Heart right ventricle (tissue), 16 donors: ENCODE measurements around the gene ADARB1. TPM values are rescaled to one million over a fixed set of nuclear protein-coding genes. Genes with fewer than 3 reads are reported as not detected.
"Not testable (repeated sequence)": the region's sequence is repeated elsewhere in the genome, so short reads cannot be mapped to it uniquely, and the experiment has no call there.

Experiments
- ATAC-seq, 8 donors: fragments of 200-7000 bp; cut with Tn5 transposase; one replicate each; pipeline ENCODE4 v1.9.1; 2020; ENCODE audit warnings: mild to moderate bottlenecking in 8 of 8, moderate library complexity in 8 of 8, moderate number of reproducible peaks in 1 of 8
- DNase-seq, 2 donors: peaks; one replicate each; pipeline ENCODE4 v3.0.0-alpha.2; 2020
- H3K27ac ChIP-seq, 10 donors: fragments of 200-600 bp; sonication (generic) in 2 of 10; one replicate each; pipeline versions ENCODE4 v1.5.0 to v1.8.0; 2020 to 2022; ENCODE audit warnings: mild to moderate bottlenecking in 3 of 10
- H3K27me3 ChIP-seq, 7 donors: fragments of 200-600 bp; one replicate each; pipeline ENCODE4 v1.8.0; 2021 to 2022; ENCODE audit warnings: mild to moderate bottlenecking in 2 of 7
- H3K36me3 ChIP-seq, 9 donors: fragments of 200-600 bp; sonication (generic) in 1 of 9; one replicate each; pipeline versions ENCODE4 v1.5.0 to v1.8.0; 2020 to 2022; ENCODE audit warnings: mild to moderate bottlenecking in 2 of 9
- H3K4me1 ChIP-seq, 9 donors: fragments of 200-600 bp; sonication (generic) in 1 of 9; one replicate each; pipeline versions ENCODE4 v1.5.0 to v1.8.0; 2020 to 2022; ENCODE audit warnings: mild to moderate bottlenecking in 4 of 9
- H3K4me3 ChIP-seq, 10 donors: fragments of 200-600 bp; sonication (generic) in 2 of 10; one replicate each; pipeline versions ENCODE4 v1.5.0 to v1.8.0; 2020 to 2022; ENCODE audit warnings: mild to moderate bottlenecking in 7 of 10, moderate library complexity in 2 of 10
- H3K9me3 ChIP-seq, 11 donors: fragments of 200-600 bp in 10 of 11; sonication (generic) in 2 of 11; one replicate each; pipeline versions ENCODE4 v1.5.0 to v1.8.0; 2013 to 2022; ENCODE audit warnings: mild to moderate bottlenecking in 2 of 11, control low read depth in 1 of 11, moderate library complexity in 1 of 11
- WGBS, 2 donors: extraction: QIAGEN DNeasy Blood & Tissue Kit; methylation state at CpG; one replicate each; pipeline ENCODE4 v1.1.7; 2013; ENCODE audit warnings: inconsistent platforms in 1 of 2; 5-methylcytosine and 5-hydroxymethylcytosine counted together
- intact Hi-C, 10 donors: fragments of 100-400 bp; cut with DNase I; formaldehyde crosslinking; loops; one replicate each; pipeline versions ENCODE4 v1.11.1 to v1.14.2; 2022
- polyA plus RNA-seq, 2 donors: library from polyadenylated mRNA; stranded (reverse); fragments of 200-250 nt; gene quantifications; one replicate each; pipeline ENCODE4 v1.2.3, GENCODE V29; 2013
- total RNA-seq, 10 donors: library from RNA; stranded (reverse); fragmentation: NEBNext Ultra II Directional in 3 of 10; extraction: Animal tissue kit (Norgen Biotek cat#: 25700) in 3 of 10; gene quantifications; one replicate each; pipeline versions ENCODE4 v1.2.1 to v1.2.4, GENCODE V29; 2021 to 2023
- TF ChIP-seq, protein P1 (sequence below), 9 donors: fragments of 200-600 bp; sonication (generic) in 2 of 9; IDR thresholded peaks; one replicate each; pipeline versions ENCODE4 v1.5.0 to v1.8.0; 2021 to 2022; ENCODE audit warnings: antibody characterized with exemption in 9 of 9, mild to moderate bottlenecking in 5 of 9, moderate library complexity in 1 of 9
- donor health status: Arrhythmogenic right ventricular cardiomyopathy.
- donor health status: ischemic (EF 13 %, LVEDD 7.1; RV severe dilation, severe dysfunction).
- donor health status: healthy with polysubstance abuse.
- donor health status: DM: no; HTN: yes; CAD: no.
- donor health status: DM: no; HTN: no; CAD: no.
- donor health status: ischemic (EF 25% LVEDD 6.9; RV normal size, moderate dysfunction).
- donor health status: ischemic (EF 25% LVEDD 5.7; RV mildly dilated, moderate dysfunction).
- donor health status: healthy.
- donor health status: DM: yes; HTN: yes; CAD: no.
- donor health status: Ischemic cardiomyopathy.
- donor health status: ischemic (EF 35%, LVEDD 5.7; RV mildly dilated, moderate dysfunction).
- donor health status: nonischemic (EF 11% LVEDD 7.7; RV severe dilation, severe dysfunction).
- donor health status: DM: yes; HTN: yes; CAD: no.
- donor health status: PGD.
- donor health status: ischemic (EF 29% LVEDD 5.4; RV normal size, mild dysfunction).
- donor health status: nonischemic (EF 23%, LVEDD 6.1; RV moderate dilation, normal function).

Gene ADARB1
- total and polyA plus RNA-seq, 12 donors, result 7.4 to 21.2 (median 13.5) TPM

DNA sequence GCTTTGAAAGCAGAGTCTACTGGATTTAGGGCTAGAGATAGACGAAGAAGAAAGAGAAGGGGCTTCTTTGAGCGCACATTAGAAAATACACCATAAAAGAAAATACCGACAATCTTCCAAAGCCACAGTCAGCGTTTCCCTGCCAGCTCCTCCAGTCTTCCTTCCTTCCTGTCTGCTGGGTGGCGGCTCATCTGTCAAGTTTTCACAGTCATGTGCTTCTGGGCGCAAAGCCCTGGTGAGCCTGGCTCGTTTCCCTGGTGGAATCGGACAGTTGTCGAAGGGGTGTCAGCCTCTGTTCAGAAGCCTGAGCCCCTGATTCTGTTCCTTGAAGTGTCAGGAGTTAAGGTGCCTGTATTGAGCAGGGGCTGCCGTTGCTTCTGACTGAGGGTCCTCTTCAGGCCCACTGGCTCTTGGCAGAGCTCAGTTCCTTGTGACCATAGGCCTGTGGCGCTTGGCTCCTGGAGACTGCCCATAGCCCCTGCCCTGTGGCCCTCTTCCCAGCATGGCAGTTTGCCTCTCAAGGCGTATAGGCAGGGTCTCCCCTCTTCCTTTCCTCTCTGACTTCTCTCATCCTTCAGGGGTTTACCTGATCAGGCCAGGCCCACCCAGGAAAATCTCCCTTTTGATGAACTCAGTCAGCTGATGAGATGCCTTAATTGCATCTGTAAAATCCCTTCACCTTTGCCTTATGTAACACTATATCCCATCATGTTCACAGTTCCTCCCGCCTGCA, 58.6 kb downstream of the ADARB1 start:
- H3K4me1 ChIP-seq, result peaks cover 15 to 69% (median 60%) of the 10 kb centered on the region in 9 donors
- intact Hi-C loops, result loop anchor here in 4 of 10 donors (5.0 to 10.0 kb wide), 4 partner anchors 186 to 328 kb away; partner anchors contain the start of genes PTTG1IP (in 2 of the 4), SUMO3 (in 1 of the 4) and UBE2G2 (in 1 of the 4)
- 57 to 63% methylated on average over 13 of the region's 13 CpGs for WGBS, 2 donors
- no peak for ATAC-seq
- H3K9me3 ChIP-seq, result no peaks in the 10 kb centered on the region
- H3K27me3 ChIP-seq, result no peaks in the 10 kb centered on the region
- DNase-seq, result no peak
- H3K27ac ChIP-seq, result peak overlapping the region in 2 of 10 donors; percentile 21 to 44
- H3K4me3 ChIP-seq, result no peak overlapping the region
- peaks cover 0 to 10% (median 0%) of the 10 kb centered on the region in 9 donors for H3K36me3 ChIP-seq
- TF ChIP-seq, protein P1, sequence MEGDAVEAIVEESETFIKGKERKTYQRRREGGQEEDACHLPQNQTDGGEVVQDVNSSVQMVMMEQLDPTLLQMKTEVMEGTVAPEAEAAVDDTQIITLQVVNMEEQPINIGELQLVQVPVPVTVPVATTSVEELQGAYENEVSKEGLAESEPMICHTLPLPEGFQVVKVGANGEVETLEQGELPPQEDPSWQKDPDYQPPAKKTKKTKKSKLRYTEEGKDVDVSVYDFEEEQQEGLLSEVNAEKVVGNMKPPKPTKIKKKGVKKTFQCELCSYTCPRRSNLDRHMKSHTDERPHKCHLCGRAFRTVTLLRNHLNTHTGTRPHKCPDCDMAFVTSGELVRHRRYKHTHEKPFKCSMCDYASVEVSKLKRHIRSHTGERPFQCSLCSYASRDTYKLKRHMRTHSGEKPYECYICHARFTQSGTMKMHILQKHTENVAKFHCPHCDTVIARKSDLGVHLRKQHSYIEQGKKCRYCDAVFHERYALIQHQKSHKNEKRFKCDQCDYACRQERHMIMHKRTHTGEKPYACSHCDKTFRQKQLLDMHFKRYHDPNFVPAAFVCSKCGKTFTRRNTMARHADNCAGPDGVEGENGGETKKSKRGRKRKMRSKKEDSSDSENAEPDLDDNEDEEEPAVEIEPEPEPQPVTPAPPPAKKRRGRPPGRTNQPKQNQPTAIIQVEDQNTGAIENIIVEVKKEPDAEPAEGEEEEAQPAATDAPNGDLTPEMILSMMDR (IDR thresholded peaks at IDR 0.05), result no peak

DNA sequence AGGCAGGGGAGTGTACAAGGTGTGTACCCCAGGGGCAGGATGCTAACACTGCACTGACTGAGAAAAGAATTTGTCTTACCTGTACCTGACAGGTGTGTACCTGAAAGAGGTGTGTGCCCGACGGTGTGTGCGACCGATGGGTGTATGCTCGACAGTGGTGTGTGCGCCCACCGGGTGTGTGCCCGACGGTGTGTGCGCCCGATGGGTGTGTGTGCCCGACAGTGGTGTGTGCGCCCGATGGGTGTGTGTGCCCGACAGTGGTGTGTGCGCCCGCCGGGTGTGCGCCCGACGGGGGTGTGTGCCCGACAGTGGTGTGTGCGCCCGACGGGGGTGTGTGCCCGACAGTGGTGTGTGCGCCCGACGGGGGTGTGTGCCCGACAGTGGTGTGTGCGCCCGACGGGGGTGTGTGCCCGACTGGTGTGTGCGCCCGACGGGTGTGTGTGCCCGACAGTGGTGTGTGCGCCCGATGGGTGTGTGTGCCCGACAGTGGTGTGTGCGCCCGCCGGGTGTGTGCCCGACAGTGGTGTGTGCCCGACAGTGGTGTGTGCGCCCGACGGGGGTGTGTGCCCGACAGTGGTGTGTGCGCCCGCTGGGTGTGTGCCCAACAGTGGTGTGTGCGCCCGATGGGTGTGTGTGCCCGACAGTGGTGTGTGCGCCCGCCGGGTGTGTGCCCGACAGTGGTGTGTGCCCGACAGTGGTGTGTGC, 59.3 kb downstream of the ADARB1 start:
- 93 to 96% methylated on average over 14 to 60 of the region's 60 CpGs for WGBS, 2 donors
- intact Hi-C loops, result loop anchor here in 5 of 10 donors (2.0 to 10.0 kb wide), 5 partner anchors 183 to 329 kb away; partner anchors contain the start of genes PTTG1IP (in 2 of the 5), SUMO3 (in 1 of the 5) and UBE2G2 (in 1 of the 5)

DNA sequence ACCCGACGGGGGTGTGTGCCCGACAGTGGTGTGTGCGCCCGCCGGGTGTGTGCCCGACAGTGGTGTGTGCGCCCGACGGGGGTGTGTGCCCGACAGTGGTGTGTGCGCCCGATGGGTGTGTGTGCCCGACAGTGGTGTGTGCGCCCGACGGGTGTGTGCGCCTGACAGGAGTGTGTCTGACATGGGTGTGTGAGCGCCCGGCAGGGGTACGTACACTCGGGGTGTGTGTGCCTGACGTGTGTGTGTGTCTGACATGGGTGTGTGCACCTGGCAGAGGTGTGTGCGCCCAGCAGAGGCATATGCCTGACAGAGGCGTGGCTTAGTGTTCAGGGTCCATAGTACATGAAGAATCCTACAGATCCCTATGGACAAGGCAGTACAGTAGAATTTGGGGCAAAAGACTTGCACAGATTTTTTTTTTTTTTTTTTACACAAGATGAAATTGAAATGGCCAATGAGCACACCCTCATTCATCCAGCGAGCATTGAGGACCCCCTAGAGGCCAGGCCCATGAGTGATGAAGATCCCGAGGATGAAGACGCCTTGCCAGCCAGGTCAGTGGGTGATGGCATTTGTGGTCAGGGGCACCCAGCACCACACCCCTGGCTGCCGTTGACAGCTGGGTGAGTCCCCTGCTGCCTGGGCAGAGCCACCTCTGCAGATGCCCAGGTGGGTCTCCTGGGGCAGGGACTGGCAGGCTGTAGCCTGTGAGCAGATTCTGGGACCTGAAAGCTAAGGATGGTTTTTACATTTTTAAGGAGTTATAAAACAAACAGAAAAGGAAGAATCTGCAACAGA, 60.1 kb downstream of the ADARB1 start:
- no peaks in the 10 kb centered on the region for H3K9me3 ChIP-seq
- ATAC-seq (no peak), DNase-seq (no peak)
- intact Hi-C loops, result loop anchor here in 8 of 10 donors (2.0 to 10.0 kb wide), 7 partner anchors 62 to 330 kb away; partner anchors contain the start of genes PTTG1IP (in 2 of the 8), ADARB1 (in 1 of the 8), SUMO3 (in 1 of the 8) and UBE2G2 (in 1 of the 8)
- H3K4me3 ChIP-seq, result no peak overlapping the region
- H3K4me1 ChIP-seq, result peaks cover 5 to 54% (median 49%) of the 10 kb centered on the region in 9 donors
- 93 to 96% methylated on average over 29 of the region's 29 CpGs for WGBS, 2 donors
- no peaks in the 10 kb centered on the region for H3K27me3 ChIP-seq
- peak overlapping the region in 2 of 10 donors; percentile 6 to 13 for H3K27ac ChIP-seq
- peaks cover 0 to 10% (median 0%) of the 10 kb centered on the region in 9 donors for H3K36me3 ChIP-seq
- TF ChIP-seq, protein P1 (IDR thresholded peaks at IDR 0.05), result no peak

More for the DNA sequence above, 59.3 kb downstream of the ADARB1 start:
- H3K36me3 ChIP-seq, result peaks cover 0 to 10% (median 0%) of the 10 kb centered on the region in 9 donors
- H3K27me3 ChIP-seq, H3K9me3 ChIP-seq, H3K4me3 ChIP-seq, DNase-seq, ATAC-seq, H3K27ac ChIP-seq: not testable (repeated sequence)
- H3K4me1 ChIP-seq, result peaks cover 11 to 62% (median 56%) of the 10 kb centered on the region in 9 donors

DNA sequence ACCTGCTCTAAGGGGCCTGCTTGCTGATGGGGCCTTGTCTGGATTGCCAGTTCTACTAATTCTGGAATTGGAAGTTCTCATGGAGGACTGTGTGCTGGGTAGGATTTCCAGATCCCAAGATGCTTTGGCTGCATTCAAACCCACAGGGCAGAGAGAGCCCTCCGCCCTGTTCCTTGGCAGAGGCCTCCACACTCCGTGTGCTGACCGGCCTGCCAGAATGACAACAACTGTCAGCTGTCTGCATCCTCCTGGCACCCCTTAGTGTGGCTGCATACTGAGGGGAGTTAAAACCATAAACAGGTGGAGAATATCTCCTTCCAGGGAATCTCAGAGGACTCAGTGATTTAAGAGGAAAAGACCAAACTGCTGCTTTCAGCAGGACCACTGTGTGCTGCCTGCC, 60.7 kb downstream of the ADARB1 start:
- intact Hi-C loops, result loop anchor here in 7 of 10 donors (2.0 to 10.0 kb wide), 7 partner anchors 63 to 330 kb away; partner anchors contain the start of genes PTTG1IP (in 2 of the 7), ADARB1 (in 1 of the 7), SUMO3 (in 1 of the 7) and UBE2G2 (in 1 of the 7)
- peaks cover 0 to 50% (median 43%) of the 10 kb centered on the region in 9 donors for H3K4me1 ChIP-seq
- H3K36me3 ChIP-seq, result peaks cover 0 to 10% (median 0%) of the 10 kb centered on the region in 9 donors
- no peak for DNase-seq
- H3K9me3 ChIP-seq, result no peaks in the 10 kb centered on the region
- no peaks in the 10 kb centered on the region for H3K27me3 ChIP-seq
- ATAC-seq, result peak in 1 of 8 donors; percentile 80
- no peak overlapping the region for H3K4me3 ChIP-seq
- 37 to 56% methylated on average over 3 of the region's 3 CpGs for WGBS, 2 donors
- TF ChIP-seq, protein P1 (IDR thresholded peaks at IDR 0.05), result no peak
- peak overlapping the region in 2 of 10 donors; percentile 6 to 13 for H3K27ac ChIP-seq
